Uterus (tissue), 2 donors: Measurements from ENCODE around the gene ACMSD.

Experiments used
- CTCF ChIP-seq, 4 experiments: fragments of 200-600 bp in 2 of 4; fragments of 450-650 bp in 2 of 4; sonication (generic) in 2 of 4; IDR thresholded peaks; one replicate each; pipeline ENCODE4 v1.5.1; 2016 to 2019; ENCODE audit warnings: antibody characterized with exemption in 4 of 4, mild to moderate bottlenecking in 2 of 4, moderate library complexity in 1 of 4
- POLR2A ChIP-seq, 2 donors: fragments of 450-650 bp; IDR thresholded peaks; one replicate each; pipeline ENCODE4 v1.6.1; 2016; ENCODE audit warnings: antibody characterized with exemption in 2 of 2, mild to moderate bottlenecking in 1 of 2, moderate library complexity in 1 of 2

DNA sequence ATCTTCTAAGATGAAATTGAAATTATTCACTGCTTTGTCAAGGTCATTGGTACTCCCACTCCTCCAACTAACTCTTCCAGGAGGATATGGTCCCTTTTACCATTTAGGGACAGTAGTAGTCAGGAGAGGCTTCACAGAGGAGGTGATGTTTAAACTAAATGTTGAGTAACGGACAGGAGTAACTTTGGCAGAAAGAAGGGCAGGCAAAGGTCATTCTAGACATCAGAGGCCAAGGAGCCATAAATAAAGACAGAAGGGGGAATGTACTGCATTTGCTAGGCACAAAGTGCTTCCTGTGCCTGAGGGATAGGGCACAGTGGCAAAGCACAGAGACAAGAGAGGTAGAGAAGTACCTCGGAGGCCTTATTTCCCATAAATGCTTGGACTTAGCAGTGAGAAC lies 14.6 kb upstream of the ACMSD start:
- TF ChIP-seq CTCF (IDR thresholded peaks at IDR 0.05) (no peak), POLR2A (IDR thresholded peaks at IDR 0.05) (no peak)
